HG02623 (cell line): ENCODE results near the gene PDZD2.
A peak's percentile ranks its signal among the peaks of the same experiment; 100 is the strongest.
"Not testable (repeated sequence)": the region's sequence is repeated elsewhere in the genome, so short reads cannot be mapped to it uniquely, and the experiment has no call there.

ENCODE experiments used
- ATAC-seq: cut with Tn5 transposase; IDR thresholded peaks from one replicate; pipeline ENCODE4 v1.9.1; 2021; ENCODE audit warnings: moderate library complexity; ENCODE audit not compliant: unreplicated experiment

Gene PDZD2

GRCh38 chr5:31962871-31963307 lies 324.0 kb downstream of the PDZD2 start:
- ATAC-seq: no peak

- ATAC-seq: no peak
Measured at GRCh38 chr5:31963358-31964006, 324.6 kb downstream of the PDZD2 start.

- ATAC-seq: no peak
Measured at GRCh38 chr5:31964007-31964360, 325.1 kb downstream of the PDZD2 start.

GRCh38 chr5:31965227-31965626 lies 326.3 kb downstream of the PDZD2 start:
- no peak for ATAC-seq

- no peak for ATAC-seq
Measured at GRCh38 chr5:31966936-31967335, 328.0 kb downstream of the PDZD2 start.

GRCh38 chr5:31967461-31967860 lies 328.5 kb downstream of the PDZD2 start:
- ATAC-seq: no peak

GRCh38 chr5:31972558-31972957 lies 333.6 kb downstream of the PDZD2 start:
- ATAC-seq: no peak

- not testable (repeated sequence) for ATAC-seq
Measured at GRCh38 chr5:31975189-31975612, 336.3 kb downstream of the PDZD2 start.

GRCh38 chr5:31976169-31976568 lies 337.2 kb downstream of the PDZD2 start:
- ATAC-seq: no peak

GRCh38 chr5:31981361-31981945 lies 342.5 kb downstream of the PDZD2 start:
- ATAC-seq: no peak

- no peak for ATAC-seq
Measured at GRCh38 chr5:31982027-31982426, 343.1 kb downstream of the PDZD2 start.

GRCh38 chr5:31982621-31983020 lies 343.7 kb downstream of the PDZD2 start:
- ATAC-seq: no peak

GRCh38 chr5:31983851-31984250 lies 344.9 kb downstream of the PDZD2 start:
- ATAC-seq: no peak

GRCh38 chr5:31984691-31985090 lies 345.8 kb downstream of the PDZD2 start:
- no peak for ATAC-seq

GRCh38 chr5:31986101-31986500 lies 347.2 kb downstream of the PDZD2 start:
- no peak for ATAC-seq

GRCh38 chr5:31987985-31988710 lies 349.2 kb downstream of the PDZD2 start:
- ATAC-seq: no peak

GRCh38 chr5:31990081-31990650 lies 351.2 kb downstream of the PDZD2 start:
- no peak for ATAC-seq

GRCh38 chr5:31990701-31991110 lies 351.8 kb downstream of the PDZD2 start:
- no peak for ATAC-seq

- no peak for ATAC-seq
Measured at GRCh38 chr5:31992377-31992776, 353.4 kb downstream of the PDZD2 start.

GRCh38 chr5:31993165-31993961 lies 354.4 kb downstream of the PDZD2 start:
- ATAC-seq: no peak

GRCh38 chr5:31995006-31995405 lies 356.1 kb downstream of the PDZD2 start:
- peak; percentile 78 for ATAC-seq
